HCT116 (cell line): Measurements from ENCODE around the gene DEFB123. TPM values are rescaled to one million over a fixed set of nuclear protein-coding genes. Genes with fewer than 3 reads are reported as not detected.

Source experiments
- ATAC-seq: fragments of 200-7000 bp; cut with Tn5 transposase; 2 replicates; pipeline ENCODE4 v1.9.1; 2020; ENCODE audit warnings: mild to moderate bottlenecking, moderate library complexity
- BruUV-seq: library from RNA; stranded (reverse); fragments of 400-500 nt; replicated peaks from 2 replicates; lab custom pipeline; 2021; lab: Mats Ljungman, UMichigan
- CTCF ChIA-PET: fragments of 300-600 bp; sonication (Branson Sonifier 250); formaldehyde crosslinking; loops from one replicate; lab custom pipeline; 2021; ENCODE audit warnings: antibody characterized with exemption; lab: Charles Lee
- POLR2A ChIA-PET: fragments of 300-600, 350-600 bp; sonication (Branson Sonifier 250); formaldehyde crosslinking; loops from one replicate; lab custom pipeline; 2021; ENCODE audit warnings: antibody characterized with exemption; lab: Charles Lee
- RAD21 ChIA-PET, 2 experiments: fragments of 300-600 bp; sonication (Branson Sonifier 250); formaldehyde crosslinking; loops; one replicate each; lab custom pipeline; 2023; ENCODE audit warnings: low total read pairs in 2 of 2; ENCODE audit not compliant: uncharacterized antibody in 2 of 2, unreplicated experiment in 2 of 2, low non-redundant PET in 1 of 2; lab: Charles Lee
- DNase-seq: peaks from one replicate; pipeline ENCODE4 v3.0.0-alpha.2; 2010; ENCODE audit warnings: low read depth, low spot score
- H2AFZ ChIP-seq: fragments of 200-600 bp; shearing (Covaris generic), sonication (generic); 2 replicates; pipeline ENCODE4 v1.6.1; 2017; ENCODE audit warnings: low read depth, mixed run types, mixed read lengths, antibody characterized with exemption, low read length; ENCODE audit not compliant: poor library complexity, severe bottlenecking
- H3K27ac ChIP-seq: 2 replicates; pipeline ENCODE4 v1.5.1; 2012; ENCODE audit warnings: low read depth, low read length
- H3K27me3 ChIP-seq: fragments of 200-600 bp; sonication (generic); 2 replicates; pipeline ENCODE4 v1.6.1; 2016; ENCODE audit warnings: mixed run types, low read length, mixed read lengths; ENCODE audit not compliant: insufficient read depth
- H3K36me3 ChIP-seq, 2 experiments: fragments of 200-500 bp in 1 of 2; fragments of 200-600 bp in 1 of 2; sonication (Bioruptor generic) in 1 of 2; sonication (generic) in 1 of 2; 2 replicates each; pipeline versions ENCODE4 v1.5.1 to v1.6.1; 2014 to 2016; ENCODE audit warnings: low read length in 2 of 2, inconsistent platforms in 1 of 2, mixed read lengths in 1 of 2, mixed run types in 1 of 2; ENCODE audit not compliant: insufficient read depth in 2 of 2, control insufficient read depth in 1 of 2
- H3K4me1 ChIP-seq, 2 experiments: fragments of 200-600 bp in 1 of 2; sonication (generic) in 1 of 2; 2 replicates each; pipeline versions ENCODE4 v1.5.1 to v1.6.1; 2012 to 2017; ENCODE audit warnings: low read length in 2 of 2, inconsistent platforms in 1 of 2, mild to moderate bottlenecking in 1 of 2, mixed read lengths in 1 of 2, mixed run types in 1 of 2, moderate library complexity in 1 of 2; ENCODE audit not compliant: insufficient read depth in 2 of 2, control insufficient read depth in 1 of 2
- H3K4me2 ChIP-seq: fragments of 200-600 bp; sonication (generic); 2 replicates; pipeline ENCODE4 v1.6.1; 2017; ENCODE audit warnings: mixed run types, low read length, mixed read lengths
- H3K4me3 ChIP-seq, 2 experiments: fragments of 200-600 bp in 1 of 2; sonication (generic) in 1 of 2; replicated peaks in 1 of 2; 2 replicates each; pipeline ENCODE4 v1.5.1; 2011 to 2016; ENCODE audit warnings: low read length in 2 of 2, control low read depth in 1 of 2, low read depth in 1 of 2, mild to moderate bottlenecking in 1 of 2, mixed read lengths in 1 of 2, mixed run types in 1 of 2
- H3K79me2 ChIP-seq: fragments of 200-600 bp; sonication (generic); 2 replicates; pipeline ENCODE4 v1.6.1; 2017; ENCODE audit warnings: mild to moderate bottlenecking, mixed run types, low read length, moderate library complexity, mixed read lengths; ENCODE audit not compliant: insufficient read depth
- H3K9ac ChIP-seq: fragments of 200-600 bp; sonication (generic); 2 replicates; pipeline ENCODE4 v1.6.1; 2016; ENCODE audit warnings: low read length, mixed read lengths
- H3K9me2 ChIP-seq: fragments of 200-600 bp; sonication (generic), shearing (Covaris generic); 2 replicates; pipeline ENCODE4 v1.6.1; 2017; ENCODE audit warnings: mixed run types, mild to moderate bottlenecking, moderate library complexity; ENCODE audit not compliant: insufficient read depth
- H3K9me3 ChIP-seq, 2 experiments: fragments of 200-500 bp in 1 of 2; fragments of 200-600 bp in 1 of 2; sonication (Bioruptor generic) in 1 of 2; sonication (generic) in 1 of 2; 2 replicates each; pipeline ENCODE4 v1.6.1; 2014 to 2017; ENCODE audit warnings: low read length in 2 of 2, mixed read lengths in 2 of 2, inconsistent platforms in 1 of 2, low read depth in 1 of 2, mild to moderate bottlenecking in 1 of 2, mixed run types in 1 of 2, moderate library complexity in 1 of 2; ENCODE audit not compliant: control insufficient read depth in 1 of 2, insufficient read depth in 1 of 2
- H4K20me1 ChIP-seq: fragments of 200-600 bp; sonication (generic), shearing (Covaris generic); 2 replicates; pipeline ENCODE4 v1.6.1; 2017; ENCODE audit warnings: mixed run types, mild to moderate bottlenecking, moderate library complexity; ENCODE audit not compliant: insufficient read depth
- CBX3 ChIP-seq: IDR thresholded peaks from 2 replicates; pipeline ENCODE4 v1.6.1; 2012; ENCODE audit warnings: low read depth
- CEBPB ChIP-seq: IDR thresholded peaks from 2 replicates; pipeline ENCODE4 v1.6.1; 2012; ENCODE audit warnings: low read depth
- EGR1 ChIP-seq: IDR thresholded peaks from 2 replicates; pipeline ENCODE4 v1.6.1; 2012; ENCODE audit warnings: low read depth
- ELF1 ChIP-seq: IDR thresholded peaks from 2 replicates; pipeline ENCODE4 v1.6.1; 2012; ENCODE audit warnings: low read depth, borderline replicate concordance
- EZH2 ChIP-seq: fragments of 200-600 bp; sonication (generic); IDR thresholded peaks from 2 replicates; pipeline ENCODE4 v1.6.1; 2017; ENCODE audit warnings: antibody characterized with exemption, mixed run types
- EZH2phosphoT487 ChIP-seq: fragments of 200-600 bp; IDR thresholded peaks from 2 replicates; pipeline ENCODE4 v1.6.1; 2018; ENCODE audit warnings: antibody characterized with exemption, borderline replicate concordance
- FOSL1 ChIP-seq: IDR thresholded peaks from 2 replicates; pipeline ENCODE4 v1.6.1; 2012; ENCODE audit warnings: low read depth
- JUND ChIP-seq: IDR thresholded peaks from 2 replicates; pipeline ENCODE4 v1.6.1; 2012
- POLR2A ChIP-seq: IDR thresholded peaks from 2 replicates; pipeline ENCODE4 v1.7.0; 2011; ENCODE audit warnings: borderline replicate concordance; ENCODE audit not compliant: insufficient read depth, insufficient read length; ENCODE audit errors: extremely low read depth
- POLR2AphosphoS5 ChIP-seq: IDR thresholded peaks from 2 replicates; pipeline ENCODE4 v1.6.1; 2011; ENCODE audit warnings: mild to moderate bottlenecking, low read depth, low read length, moderate library complexity
- SIN3A ChIP-seq: IDR thresholded peaks from 2 replicates; pipeline ENCODE4 v1.6.1; 2012; ENCODE audit warnings: low read depth
- SP1 ChIP-seq: IDR thresholded peaks from 2 replicates; pipeline ENCODE4 v1.6.1; 2012; ENCODE audit warnings: low read depth
- TCF7L2 ChIP-seq: IDR thresholded peaks from 2 replicates; pipeline ENCODE4 v1.7.0; 2011; ENCODE audit warnings: borderline replicate concordance, inconsistent platforms; ENCODE audit not compliant: insufficient read depth, insufficient read length; ENCODE audit errors: extremely low read depth
- YY1 ChIP-seq: IDR thresholded peaks from 2 replicates; pipeline ENCODE4 v1.6.1; 2011; ENCODE audit warnings: low read length, low read depth, moderate library complexity, mild to moderate bottlenecking; ENCODE audit not compliant: insufficient replicate concordance; ENCODE audit errors: extremely low read depth
- ZFX ChIP-seq: fragments of 450-650 bp; IDR thresholded peaks from 2 replicates; pipeline ENCODE4 v1.6.1; 2017
- ZNF274 ChIP-seq: fragments of 200-500 bp; sonication (Bioruptor generic); IDR thresholded peaks from 2 replicates; pipeline ENCODE4 v1.6.1; 2014; ENCODE audit warnings: mild to moderate bottlenecking, low read depth, low read length, inconsistent platforms
- intact Hi-C: fragments of 100-400 bp; cut with micrococcal nuclease; formaldehyde crosslinking; loops from 2 replicates; pipeline ENCODE4 v1.10.0; 2022
- total RNA-seq: library from RNA; stranded (reverse); gene quantifications from one replicate; pipeline ENCODE4 v1.2.1, GENCODE V29; 2021; ENCODE audit not compliant: unreplicated experiment
- TF ChIP-seq, protein P1 (sequence below), 3 experiments: fragments of 200-600 bp in 1 of 3; sonication (generic) in 1 of 3; IDR thresholded peaks in 2 of 3; conservative IDR thresholded peaks in 1 of 3; 2 replicates each; pipeline ENCODE4 v1.5.1; 2012 to 2017; ENCODE audit warnings: low read depth in 2 of 3, low read length in 2 of 3, antibody characterized with exemption in 1 of 3, borderline replicate concordance in 1 of 3, control low read depth in 1 of 3, mild to moderate bottlenecking in 1 of 3, mixed read lengths in 1 of 3, mixed run types in 1 of 3, moderate library complexity in 1 of 3; ENCODE audit not compliant: insufficient read depth in 1 of 3
- TF ChIP-seq, protein P2 (sequence below): IDR thresholded peaks from 2 replicates; pipeline ENCODE4 v1.6.1; 2012
- TF ChIP-seq, protein P3 (sequence below): IDR thresholded peaks from 2 replicates; pipeline ENCODE4 v1.6.1; 2012
- TF ChIP-seq, protein P4 (sequence below): IDR thresholded peaks from 2 replicates; pipeline ENCODE4 v1.6.1; 2012; ENCODE audit warnings: low read depth

Gene DEFB123
- total RNA-seq, 1 experiment from 2014 or later: not detected

DNA sequence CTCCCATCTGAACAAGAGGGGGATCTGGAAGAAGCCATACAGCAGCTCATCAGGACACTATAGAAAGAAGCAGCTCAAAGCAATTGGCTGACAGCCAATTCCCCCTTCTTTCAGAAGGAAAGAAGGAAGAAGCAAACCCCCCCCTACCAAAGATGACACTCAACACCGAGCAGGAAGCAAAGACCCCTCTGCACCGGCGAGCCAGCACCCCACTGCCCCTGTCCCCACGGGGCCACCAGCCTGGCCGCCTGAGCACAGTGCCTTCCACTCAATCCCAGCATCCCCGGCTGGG, 35.8 kb downstream of the DEFB123 start:
- POLR2A ChIA-PET: no interaction called here
- no peaks in the 10 kb centered on the region for H3K79me2 ChIP-seq
- H3K4me2 ChIP-seq: no peak overlapping the region
- CTCF ChIA-PET: no interaction called here
- no TSS peak for BruUV-seq
- DNase-seq (no peak), ATAC-seq (no peak)
- no peaks in the 10 kb centered on the region for H3K9me3 ChIP-seq
- intact Hi-C loops: no loop called here
- no peaks in the 10 kb centered on the region for H3K27me3 ChIP-seq
- no peaks in the 10 kb centered on the region for H3K9me2 ChIP-seq
- H3K4me1 ChIP-seq: no peaks in the 10 kb centered on the region
- RAD21 ChIA-PET: no interaction called here
- H3K4me3 ChIP-seq: no peak overlapping the region
- no peak overlapping the region for H3K27ac ChIP-seq
- H4K20me1 ChIP-seq: no peaks in the 10 kb centered on the region
- no peaks in the 10 kb centered on the region for H3K36me3 ChIP-seq
- H3K9ac ChIP-seq: no peak overlapping the region
- TF ChIP-seq CBX3 (no peak), CEBPB (no peak), POLR2A (no peak), EZH2phosphoT487 (no peak), ELF1 (no peak), SP1 (no peak), EZH2 (no peak), TCF7L2 (no peak), ZNF274 (no peak), EGR1 (no peak), FOSL1 (no peak), SIN3A (no peak), ZFX (no peak), YY1 (no peak), POLR2AphosphoS5 (no peak), JUND (no peak)
- TF ChIP-seq, protein P1, sequence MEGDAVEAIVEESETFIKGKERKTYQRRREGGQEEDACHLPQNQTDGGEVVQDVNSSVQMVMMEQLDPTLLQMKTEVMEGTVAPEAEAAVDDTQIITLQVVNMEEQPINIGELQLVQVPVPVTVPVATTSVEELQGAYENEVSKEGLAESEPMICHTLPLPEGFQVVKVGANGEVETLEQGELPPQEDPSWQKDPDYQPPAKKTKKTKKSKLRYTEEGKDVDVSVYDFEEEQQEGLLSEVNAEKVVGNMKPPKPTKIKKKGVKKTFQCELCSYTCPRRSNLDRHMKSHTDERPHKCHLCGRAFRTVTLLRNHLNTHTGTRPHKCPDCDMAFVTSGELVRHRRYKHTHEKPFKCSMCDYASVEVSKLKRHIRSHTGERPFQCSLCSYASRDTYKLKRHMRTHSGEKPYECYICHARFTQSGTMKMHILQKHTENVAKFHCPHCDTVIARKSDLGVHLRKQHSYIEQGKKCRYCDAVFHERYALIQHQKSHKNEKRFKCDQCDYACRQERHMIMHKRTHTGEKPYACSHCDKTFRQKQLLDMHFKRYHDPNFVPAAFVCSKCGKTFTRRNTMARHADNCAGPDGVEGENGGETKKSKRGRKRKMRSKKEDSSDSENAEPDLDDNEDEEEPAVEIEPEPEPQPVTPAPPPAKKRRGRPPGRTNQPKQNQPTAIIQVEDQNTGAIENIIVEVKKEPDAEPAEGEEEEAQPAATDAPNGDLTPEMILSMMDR (IDR thresholded peaks at IDR 0.05 in 2 of 3, conservative IDR thresholded peaks at IDR 0.05 in 1 of 3; ENCODE audit: borderline replicate concordance in 1 of 3, insufficient read depth in 1 of 3, low read depth in 2 of 3, low read length in 2 of 3): no peak
- TF ChIP-seq, protein P2, sequence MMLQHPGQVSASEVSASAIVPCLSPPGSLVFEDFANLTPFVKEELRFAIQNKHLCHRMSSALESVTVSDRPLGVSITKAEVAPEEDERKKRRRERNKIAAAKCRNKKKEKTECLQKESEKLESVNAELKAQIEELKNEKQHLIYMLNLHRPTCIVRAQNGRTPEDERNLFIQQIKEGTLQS: no peak
- TF ChIP-seq, protein P3, sequence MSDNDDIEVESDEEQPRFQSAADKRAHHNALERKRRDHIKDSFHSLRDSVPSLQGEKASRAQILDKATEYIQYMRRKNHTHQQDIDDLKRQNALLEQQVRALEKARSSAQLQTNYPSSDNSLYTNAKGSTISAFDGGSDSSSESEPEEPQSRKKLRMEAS: no peak
- TF ChIP-seq, protein P4, sequence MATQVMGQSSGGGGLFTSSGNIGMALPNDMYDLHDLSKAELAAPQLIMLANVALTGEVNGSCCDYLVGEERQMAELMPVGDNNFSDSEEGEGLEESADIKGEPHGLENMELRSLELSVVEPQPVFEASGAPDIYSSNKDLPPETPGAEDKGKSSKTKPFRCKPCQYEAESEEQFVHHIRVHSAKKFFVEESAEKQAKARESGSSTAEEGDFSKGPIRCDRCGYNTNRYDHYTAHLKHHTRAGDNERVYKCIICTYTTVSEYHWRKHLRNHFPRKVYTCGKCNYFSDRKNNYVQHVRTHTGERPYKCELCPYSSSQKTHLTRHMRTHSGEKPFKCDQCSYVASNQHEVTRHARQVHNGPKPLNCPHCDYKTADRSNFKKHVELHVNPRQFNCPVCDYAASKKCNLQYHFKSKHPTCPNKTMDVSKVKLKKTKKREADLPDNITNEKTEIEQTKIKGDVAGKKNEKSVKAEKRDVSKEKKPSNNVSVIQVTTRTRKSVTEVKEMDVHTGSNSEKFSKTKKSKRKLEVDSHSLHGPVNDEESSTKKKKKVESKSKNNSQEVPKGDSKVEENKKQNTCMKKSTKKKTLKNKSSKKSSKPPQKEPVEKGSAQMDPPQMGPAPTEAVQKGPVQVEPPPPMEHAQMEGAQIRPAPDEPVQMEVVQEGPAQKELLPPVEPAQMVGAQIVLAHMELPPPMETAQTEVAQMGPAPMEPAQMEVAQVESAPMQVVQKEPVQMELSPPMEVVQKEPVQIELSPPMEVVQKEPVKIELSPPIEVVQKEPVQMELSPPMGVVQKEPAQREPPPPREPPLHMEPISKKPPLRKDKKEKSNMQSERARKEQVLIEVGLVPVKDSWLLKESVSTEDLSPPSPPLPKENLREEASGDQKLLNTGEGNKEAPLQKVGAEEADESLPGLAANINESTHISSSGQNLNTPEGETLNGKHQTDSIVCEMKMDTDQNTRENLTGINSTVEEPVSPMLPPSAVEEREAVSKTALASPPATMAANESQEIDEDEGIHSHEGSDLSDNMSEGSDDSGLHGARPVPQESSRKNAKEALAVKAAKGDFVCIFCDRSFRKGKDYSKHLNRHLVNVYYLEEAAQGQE: no peak
- no peak overlapping the region for H2AFZ ChIP-seq
